ENCODE measurements around the gene RARG.
"Not testable (repeated sequence)": the region's sequence is repeated elsewhere in the genome, so short reads cannot be mapped to it uniquely, and the experiment has no call there.

The RARG gene

DNA sequence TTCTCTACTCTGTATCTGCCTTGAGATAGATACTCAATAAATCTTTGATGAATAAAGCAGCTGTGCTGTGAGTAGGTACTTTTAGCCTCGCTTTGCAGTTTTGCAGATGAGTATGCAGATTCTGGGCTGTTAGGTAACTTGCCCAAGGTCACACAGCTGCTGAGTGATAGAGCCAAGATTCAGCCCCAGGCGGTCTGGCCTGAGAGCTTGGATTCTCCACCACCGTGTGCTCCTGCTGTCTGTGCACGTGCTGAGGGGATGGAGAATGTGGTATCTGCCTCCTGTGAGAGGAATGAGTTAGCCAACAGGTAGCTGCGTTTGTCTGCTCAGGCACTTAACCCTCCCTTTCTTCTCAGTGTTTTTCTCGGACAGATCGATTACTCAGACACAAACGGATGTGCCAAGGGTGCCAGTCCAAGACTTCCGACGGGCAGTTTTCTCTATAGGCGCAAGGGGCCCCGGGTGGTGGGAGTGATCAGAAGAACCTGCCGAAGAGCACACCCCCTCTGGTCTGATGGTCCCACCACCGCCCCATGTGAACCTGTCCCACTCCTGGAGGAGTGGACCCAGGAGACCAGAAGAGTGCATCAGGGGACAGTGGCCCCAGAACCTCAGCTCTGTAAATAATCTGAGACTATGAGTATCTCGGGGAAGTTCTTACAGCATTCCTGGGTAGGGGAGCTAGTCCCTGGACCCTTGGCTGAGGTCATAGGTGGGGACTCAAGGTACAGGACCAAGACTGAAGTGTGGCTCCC lies 44.7 kb downstream of the RARG start:
- no peak for DNase-seq

DNA sequence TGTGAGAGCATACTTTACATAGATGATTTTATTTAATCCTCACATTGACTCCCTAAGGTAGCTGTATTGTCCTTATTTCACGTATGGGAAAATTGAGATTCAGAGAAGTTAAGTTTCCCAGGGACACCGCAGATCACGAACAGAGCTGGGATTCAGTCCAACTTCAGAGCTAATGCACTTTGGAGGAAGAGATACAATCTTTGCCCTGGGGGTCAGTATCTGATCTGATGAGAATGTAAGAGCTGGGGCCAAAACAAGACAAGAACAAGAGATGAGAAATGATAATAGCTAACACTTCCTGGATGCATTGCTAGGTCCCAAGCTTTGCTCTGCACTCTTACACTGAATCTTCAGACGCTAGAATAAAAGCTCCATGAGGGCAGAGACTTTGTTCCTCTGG lies 45.3 kb downstream of the RARG start:
- no peak for DNase-seq

DNA sequence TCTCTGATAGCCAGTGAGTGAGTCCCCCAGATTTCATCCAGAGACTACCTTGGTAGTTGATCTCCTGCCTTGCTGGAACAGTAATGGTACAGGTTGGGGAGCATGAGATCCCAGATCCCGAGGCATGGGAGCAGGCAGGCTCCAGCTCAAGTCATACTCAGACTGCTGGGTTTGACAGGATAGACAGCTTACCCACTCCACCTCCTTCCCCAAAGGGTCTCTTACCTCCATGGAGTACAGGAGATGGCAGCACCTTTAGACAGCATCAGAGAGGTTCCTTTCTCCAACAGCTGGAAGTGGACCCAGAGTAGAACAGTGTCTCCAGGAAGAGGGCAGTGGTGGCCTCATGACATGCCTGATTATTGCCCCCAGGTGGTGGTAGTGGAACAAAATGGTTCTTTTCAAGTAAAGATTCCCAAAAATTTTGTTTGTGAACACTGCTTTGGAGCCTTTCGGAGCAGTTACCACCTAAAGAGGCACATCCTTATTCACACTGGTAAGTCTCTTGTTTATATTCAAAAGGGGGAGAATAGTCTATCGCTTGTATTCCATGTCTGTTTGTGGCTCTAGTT lies 46.3 kb downstream of the RARG start:
- DNase-seq: no peak

DNA sequence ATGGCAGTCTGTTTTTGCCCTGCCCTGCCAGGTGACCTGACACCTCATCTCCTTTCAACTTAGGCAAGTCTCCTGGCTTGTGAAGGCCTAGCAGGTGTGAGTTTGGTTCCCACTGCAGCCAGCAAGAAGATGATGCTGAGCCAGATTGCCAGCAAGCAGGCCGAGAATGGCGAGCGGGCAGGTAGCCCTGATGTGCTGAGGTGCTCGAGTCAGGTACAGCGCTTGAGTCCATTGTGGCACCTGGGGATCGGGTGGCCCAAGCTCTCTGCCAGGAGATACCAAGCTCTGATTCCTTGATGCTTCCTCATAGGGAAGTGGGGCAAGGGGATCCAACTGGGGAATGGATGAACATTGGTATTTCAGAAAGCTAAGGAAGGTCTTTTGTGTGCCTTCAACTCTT lies 47.2 kb downstream of the RARG start:
- DNase-seq: no peak

DNA sequence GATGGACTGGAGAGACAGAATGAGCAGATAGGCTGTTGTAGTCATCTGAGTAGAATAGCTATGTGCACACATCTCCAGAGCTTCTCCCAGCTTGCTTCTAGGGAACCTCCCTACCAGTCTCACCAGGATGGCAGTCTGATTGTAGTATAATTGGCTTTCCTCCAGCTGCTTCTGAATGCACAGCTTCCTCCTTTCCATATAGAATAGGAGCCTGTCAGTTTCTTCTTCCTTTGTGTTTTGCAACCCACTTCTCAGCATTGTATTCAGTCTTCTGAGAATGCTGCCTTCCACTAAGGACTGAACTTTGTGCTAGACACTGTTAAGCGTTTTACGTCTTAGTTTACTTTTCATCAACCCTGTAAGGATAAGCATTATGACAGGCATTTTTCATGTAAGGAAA lies 49.1 kb downstream of the RARG start:
- no peak for DNase-seq

DNA sequence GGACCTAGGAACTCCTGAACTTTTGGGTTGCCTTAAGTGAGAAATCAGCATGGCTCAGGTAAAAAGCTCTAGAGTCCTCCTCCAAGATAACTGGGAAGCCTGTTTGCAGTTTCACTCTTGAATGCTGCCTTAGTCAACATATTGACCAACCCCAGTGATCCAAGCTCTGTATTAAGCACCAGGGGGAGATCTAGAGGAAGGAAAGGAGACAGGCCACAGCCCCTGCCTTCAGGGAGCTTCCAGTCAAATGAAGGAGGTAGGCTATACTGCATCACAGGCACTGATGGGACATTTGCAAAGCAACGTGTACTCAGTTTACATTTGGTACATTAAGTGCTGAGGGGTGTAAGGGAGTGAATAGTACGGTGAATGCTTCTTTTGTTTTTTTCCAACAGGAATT lies 50.1 kb downstream of the RARG start:
- DNase-seq: no peak

DNA sequence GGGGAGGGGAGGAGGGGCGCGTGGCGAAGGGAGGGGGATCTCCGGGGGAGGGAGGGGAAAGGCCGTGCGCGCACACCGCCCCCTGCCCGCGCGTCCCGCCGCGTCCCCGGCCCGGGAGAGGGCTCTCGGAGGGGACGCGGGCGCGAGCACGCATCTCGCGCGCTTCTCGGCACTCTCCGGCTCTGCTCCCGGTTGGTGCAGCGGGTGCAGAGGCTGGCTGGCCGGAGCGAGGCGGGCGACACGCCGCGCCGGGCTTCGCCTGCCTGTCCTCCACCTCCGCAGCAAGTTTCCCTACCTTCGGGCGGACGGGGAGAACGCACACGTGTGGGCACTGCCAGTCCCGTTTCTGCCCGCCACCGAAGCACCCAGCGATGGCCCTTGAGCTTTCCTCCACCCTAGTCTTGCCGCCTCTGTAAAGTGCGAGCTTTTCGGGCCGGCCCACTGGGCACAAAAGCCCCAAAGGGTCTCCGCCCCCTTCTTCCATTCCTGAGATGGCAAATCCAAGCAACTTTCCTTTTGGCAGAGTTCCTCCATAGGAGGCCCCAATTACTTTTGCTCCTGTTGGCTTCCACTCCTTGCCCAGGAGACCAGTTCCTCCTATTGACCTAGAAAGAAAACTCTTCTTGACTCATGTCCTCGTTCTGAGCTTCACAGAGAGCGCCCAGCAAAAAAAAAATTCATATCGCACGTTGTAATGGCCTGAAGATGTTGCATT lies 50.9 kb downstream of the RARG start:
- DNase-seq: peak; percentile 85

DNA sequence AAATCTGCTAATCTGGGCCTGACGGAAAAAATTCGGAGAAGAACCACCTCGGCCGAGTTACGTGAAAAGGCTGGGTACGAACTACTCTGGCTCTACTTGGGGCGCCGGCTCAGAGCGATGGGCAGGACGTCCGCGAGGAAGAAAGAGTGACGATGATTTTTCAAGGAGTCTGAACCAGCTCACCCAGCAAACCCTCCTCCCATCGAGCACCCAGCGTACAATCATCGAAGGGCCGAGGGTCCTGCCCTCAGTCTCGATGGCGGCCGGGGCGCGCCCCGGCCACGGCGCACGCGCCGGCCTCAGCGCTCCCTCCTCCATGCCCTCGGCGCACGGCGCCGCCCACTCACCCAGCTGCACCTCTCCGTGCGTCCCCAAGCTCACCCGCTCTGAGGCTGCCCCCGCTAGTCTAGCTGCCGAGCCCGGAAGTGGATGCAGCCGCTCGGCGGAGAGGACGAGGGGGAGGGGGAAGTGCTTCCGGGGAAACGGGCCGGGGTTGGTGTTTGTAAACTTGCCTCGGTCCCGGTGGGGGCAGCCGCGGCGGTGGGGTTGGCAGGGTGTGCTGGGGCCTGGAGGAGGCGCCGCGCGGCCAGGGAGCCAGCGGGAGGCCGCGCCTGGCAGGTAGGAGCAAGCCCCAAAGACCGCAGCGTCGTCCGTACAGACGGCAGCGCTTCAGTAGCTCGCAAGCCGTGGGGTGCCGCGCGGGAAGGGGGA lies 51.6 kb downstream of the RARG start, which contains the start of the genes CSAD and ZNF740:
Gene CSAD (minus strand): TSS at position 706 of the 711 bp plus-strand sequence. CDS start 7,455 bp downstream, outside the sequence.
Gene ZNF740 (plus strand): TSS at position 503 of the 711 bp plus-strand sequence. CDS start 1,262 bp downstream, outside the sequence.
- peak; percentile 98 for DNase-seq

DNA sequence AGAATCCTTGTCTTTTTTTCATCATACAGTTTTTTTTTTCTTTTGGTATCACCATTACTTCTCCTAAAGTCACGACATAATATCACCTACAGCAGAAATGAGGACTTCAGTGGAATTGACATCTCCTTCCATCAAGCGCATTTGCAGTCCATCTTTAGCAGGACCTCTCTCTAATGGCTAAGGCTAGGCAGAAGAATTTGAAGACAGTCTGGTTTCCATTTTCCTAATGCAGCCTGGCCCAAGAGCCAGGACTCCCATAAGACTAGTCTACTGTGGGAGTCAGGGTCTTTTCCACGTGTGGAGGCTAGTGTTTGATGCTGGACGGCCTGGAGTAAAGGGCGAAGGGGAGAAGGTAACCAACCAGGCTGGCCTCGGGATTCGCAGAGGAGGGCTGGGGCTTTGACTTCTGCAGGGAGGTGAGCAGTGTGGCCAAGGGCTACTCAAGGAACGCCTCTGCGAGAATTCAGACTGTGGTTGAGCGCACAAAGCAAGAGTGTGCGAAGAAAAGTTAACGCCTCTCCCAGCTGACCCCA lies 52.3 kb downstream of the RARG start:
- DNase-seq: no peak

DNA sequence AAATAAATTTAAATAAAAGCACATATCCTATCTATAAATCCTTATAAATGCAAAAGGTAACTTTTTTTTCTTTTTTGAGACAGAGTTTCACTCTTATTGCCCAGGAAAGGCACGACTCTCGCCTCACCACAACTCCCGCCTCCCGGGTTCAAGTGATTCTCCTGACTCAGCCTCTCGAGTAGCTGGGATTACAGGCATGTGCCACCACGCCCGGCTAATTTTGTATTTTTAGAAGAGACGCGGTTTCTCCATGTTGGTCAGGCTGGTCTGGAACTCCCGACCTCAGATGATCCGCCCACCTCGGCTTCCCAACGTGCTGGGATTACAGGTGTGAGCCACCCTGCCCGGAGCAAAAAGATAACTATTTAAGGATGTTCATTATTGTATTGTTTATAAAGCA lies 53.2 kb downstream of the RARG start:
- DNase-seq: not testable (repeated sequence)

DNA sequence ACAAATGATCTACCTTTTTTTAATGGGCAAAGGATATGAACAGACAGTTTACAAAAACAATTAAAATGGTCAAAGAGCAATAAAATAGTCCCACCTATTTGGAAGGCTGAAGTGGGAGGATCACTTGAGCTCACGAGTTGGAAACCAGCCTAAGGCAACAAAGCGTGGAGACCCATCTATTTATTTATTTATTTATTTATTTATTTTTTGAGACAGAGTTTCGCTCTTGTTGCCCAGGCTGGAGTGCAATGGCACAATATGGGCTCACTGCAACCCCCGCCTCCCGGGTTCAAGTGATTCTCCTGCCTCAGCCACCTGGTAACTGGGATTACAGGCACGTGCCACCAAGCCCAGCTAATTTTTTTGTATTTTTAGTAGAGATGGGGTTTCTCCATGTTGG lies 54.6 kb downstream of the RARG start:
- DNase-seq: not testable (repeated sequence)

DNA sequence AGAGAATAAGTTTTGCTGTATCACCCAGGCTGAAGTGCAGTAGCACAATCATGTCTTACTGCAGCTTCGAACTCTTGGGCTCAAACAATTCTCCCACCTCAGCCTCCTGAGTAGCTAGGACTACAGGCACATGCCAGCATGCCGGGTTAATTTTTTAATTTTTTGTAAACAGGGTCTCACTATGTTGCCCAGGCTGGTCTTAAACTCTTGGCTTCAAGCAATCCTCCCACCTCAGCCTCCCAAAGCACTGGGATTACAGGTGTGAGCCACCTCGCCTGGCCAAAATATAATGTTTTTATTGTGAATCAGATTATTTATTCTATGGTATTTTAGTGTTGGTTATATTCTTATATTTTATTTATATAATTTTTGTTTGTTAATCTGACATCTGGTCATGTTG lies 55.3 kb downstream of the RARG start:
- DNase-seq: no peak

DNA sequence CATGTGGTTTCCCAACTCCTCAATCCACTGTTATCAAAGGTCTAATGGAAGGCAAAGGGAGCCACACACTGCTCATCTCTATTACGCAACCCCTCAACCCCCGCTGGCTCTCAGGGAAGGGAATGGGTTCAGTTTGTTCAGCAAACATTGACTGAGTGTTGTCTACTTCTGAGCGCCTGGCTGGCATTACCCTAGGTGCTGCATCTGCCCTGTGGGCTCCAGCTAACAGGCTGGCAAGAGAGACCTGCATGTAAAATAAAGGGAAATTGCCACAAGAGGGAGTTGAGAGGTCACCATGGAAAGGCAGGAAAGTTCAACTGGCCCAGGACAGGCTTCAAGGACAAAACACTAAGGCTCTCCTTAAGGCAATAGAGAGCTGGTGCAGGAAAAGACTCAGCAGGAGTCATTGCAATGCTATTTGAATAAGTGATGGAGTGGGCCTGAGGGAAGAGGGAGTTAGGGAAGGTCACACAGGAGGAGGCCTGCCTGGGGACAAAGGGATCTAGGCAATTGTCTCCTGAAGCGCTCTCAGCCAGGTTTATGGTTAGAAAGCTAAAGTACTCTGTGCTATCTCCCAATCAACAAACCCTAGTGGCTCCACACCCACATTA lies 57.0 kb downstream of the RARG start:
- DNase-seq: no peak

DNA sequence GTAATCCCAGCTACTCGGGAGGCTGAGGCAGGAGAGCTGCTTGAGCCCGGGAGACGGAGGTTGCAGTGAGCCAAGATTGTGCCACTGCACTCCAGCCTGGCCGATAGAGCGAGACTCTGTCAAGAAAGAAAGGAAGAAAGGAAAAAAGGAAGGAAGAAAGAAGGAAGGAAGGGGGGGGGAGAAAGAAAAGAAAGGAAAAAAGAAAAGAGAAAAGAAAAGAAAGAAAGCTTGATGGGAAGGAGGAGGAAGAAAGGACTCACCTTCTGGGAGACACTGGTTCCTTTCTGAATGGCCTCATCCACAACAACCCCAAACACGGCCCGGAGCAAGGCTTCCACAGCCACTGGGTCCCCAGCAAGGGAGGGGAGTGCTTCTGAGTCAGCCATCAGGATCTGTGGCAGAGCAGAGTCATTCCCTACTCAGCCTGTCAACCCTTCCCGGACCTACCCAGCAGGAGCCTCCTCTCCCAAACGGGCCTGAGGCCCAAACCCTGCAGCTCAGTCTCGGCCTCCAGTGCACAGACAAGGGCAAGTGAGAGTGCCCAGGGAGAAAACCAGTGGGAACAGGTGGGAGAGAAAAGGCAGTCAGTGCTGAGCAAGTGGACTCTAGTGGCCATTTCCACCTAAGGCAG lies 58.8 kb downstream of the RARG start:
- DNase-seq: no peak

DNA sequence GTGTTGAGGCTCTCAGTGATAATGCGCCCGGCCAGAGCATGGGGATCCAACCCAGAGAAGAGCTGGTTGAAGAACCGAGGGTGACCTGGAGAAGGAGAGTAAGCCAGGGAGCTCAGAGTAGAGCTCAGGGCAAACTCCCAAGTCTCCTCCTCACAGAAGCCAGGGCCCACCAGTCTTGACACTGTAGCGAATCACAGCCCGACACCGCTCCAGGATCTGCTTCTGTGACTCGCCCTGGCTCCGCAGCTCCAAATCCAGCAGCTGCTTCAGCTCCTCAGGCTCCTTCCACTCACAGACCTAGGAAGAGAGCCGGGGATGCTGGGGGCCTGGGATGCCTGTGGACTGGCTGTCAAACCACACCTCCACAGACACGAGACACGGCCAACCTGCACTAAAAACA lies 59.7 kb downstream of the RARG start:
- DNase-seq: no peak

DNA sequence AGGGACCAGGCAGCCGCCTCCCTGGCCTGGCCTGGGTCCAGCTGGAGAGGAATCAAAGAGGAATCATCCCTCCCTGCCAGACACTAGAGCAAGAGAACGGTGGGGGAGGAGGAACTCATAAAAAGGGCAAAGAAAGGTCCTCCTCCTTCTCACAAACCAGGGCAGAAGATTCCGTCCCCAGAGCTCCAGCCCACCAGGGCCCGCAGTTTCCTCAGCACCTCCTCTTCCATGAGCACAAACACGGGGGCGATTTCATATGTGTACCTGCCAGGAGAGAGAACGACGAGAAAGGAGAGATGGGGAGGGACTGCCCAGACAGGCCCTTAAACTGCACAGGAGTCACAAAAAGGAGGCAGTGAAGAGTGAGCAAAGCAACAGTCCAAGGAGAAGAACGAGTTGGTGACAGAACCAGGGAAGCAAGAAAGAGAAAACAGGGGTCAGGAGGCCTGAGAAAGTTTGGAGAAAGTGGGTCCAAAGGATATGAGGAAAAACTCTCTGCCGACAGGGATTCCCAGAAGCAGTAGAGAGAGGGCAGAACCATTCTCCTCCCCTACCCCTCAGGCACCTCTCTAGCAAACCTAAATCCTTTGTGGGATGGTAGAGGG lies 60.2 kb downstream of the RARG start:
- DNase-seq: no peak

DNA sequence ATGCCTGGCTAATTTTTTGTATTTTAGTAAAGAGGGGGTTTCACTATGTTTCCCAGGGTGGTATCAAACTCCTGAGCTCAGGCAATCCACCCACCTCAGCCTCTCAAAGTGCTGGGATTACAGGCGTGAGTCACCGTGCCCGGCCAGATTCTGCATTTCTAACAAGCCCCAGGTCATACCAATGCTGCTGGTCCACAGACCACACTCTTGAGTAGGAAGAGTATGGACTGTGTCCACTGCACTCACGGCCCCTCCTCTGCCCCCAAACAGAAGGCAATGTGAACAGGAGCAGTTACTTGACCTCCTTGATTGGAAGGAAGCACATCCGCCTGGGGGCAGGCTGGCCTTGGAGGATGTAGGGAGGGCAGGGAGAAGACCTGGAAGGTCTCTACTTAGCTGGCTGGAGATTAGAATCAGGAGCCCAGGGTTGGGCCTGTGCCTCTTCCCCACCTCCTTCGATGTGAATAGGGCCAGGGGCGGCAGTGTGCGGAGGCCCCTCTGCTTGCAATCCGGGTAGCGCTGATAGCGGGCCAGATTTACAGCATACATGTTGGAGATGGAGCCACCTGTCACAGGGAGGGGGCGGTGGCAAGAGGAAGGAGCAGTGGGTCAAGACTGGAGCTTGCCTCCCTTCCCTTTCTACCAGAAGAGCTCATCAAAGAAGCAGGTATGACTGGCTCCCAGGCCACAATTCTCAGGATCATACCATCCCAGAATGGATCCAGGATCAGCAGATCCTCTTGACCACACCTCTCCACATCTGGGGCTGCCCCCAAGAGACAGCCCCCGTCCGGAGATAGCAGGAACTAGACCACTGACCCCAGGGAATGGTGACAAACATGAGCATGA lies 60.9 kb downstream of the RARG start:
- no peak for DNase-seq

DNA sequence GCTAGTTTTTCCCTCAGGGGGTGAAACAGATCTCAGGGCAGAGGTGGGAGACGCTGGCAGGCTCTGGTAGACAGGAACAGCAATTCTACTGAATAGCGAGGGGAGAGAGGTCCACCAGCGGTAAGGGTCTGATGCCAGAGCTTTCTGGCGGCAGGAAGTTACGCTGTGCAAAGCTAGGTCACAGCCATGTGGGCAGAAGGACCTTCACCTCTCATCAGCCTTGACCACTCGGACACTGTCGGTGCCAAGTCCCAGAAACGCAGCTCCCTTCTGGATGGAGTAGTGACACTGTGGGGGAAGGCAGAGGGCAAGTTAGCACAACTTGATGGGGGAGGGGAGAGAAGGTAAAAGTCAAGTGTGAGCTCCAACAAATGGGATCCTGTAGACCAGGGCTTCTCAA lies 61.8 kb downstream of the RARG start:
- no peak for DNase-seq

DNA sequence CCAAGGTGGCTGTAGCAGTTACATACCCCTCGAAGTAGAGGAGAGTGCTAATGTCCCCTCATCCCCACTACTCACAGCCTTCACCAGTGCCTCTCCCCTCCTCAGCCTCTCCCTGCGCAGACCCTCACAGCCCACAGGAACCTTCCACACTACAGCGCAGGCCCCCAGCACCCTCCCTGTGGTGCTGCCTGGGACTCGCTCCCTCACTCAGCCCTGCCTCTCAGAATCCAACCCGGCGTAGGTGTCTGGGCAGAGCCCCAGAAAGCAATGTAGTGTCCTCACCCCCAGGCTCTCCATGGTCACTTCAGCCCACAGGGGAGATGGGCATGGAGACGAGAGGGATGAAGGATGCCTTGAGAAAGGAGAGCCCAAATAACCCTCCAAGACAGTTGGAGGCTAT lies 62.4 kb downstream of the RARG start:
- no peak for DNase-seq

DNA sequence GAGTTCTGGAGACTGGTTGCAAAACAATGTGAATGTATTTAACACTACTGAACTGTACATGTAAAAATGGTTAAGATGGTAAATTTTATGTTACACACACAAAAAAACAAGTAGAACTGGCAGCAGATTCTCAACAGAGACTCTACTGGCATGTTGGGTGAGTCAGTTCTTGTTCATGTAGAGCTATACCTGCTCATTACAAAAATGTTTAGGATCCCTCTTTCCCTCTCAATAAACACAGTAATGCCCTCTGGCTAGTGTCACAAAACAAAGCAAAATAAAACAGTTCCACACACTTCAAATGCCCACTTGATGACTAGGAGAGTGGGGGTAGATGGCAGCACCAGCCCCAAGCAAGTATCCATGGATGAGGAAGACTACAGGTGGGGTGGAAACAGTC lies 65.2 kb downstream of the RARG start:
- no peak for DNase-seq

DNA sequence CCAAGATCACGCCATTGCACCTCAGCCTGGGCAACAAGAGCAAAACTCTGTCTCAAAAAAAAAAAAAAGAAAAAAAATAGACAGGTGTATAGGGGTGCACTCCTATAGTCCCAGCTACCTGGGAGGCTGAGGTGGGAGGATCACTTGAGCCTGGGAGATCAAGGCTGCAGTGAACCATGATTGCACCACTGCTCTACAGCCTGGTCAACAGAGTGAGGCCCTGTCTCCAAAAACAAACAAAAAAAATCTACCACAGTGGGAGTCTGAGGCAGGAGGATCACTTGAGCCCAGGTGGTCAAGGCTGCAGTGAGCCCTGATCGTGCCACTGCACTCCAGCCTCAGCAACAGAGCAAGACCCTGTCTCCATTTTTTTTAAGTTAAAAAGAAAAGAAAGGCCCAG lies 69.0 kb downstream of the RARG start:
- not testable (repeated sequence) for DNase-seq
